Vagina (tissue), 2 donors: ENCODE results near the gene GRK5. TPM values are rescaled to one million over a fixed set of nuclear protein-coding genes. Genes with fewer than 3 reads are reported as not detected.

Experiments used
- DNase-seq, 2 donors: peaks; one replicate each; pipeline ENCODE4 v3.0.0-alpha.2; 2017; ENCODE audit errors: extremely low spot score in 2 of 2
- H3K27ac ChIP-seq: fragments of 200-600 bp; sonication (generic); one replicate; pipeline ENCODE4 v1.5.1; 2019
- H3K27me3 ChIP-seq: fragments of 200-600 bp; sonication (generic); one replicate; pipeline ENCODE4 v1.5.1; 2019
- H3K36me3 ChIP-seq, 2 donors: fragments of 200-600 bp; sonication (generic); one replicate each; pipeline ENCODE4 v1.5.1; 2017 to 2019
- H3K4me1 ChIP-seq: fragments of 200-600 bp; sonication (generic); one replicate; pipeline ENCODE4 v1.5.1; 2019
- H3K4me3 ChIP-seq, 2 donors: fragments of 200-600 bp; sonication (generic); 1 replicate in 1 of 2; 2 replicates in 1 of 2; pipeline ENCODE4 v1.5.1; 2016 to 2019
- H3K9me3 ChIP-seq: fragments of 200-600 bp; sonication (generic); one replicate; pipeline ENCODE4 v1.5.1; 2019
- CTCF ChIP-seq, 3 experiments: fragments of 450-650 bp in 2 of 3; fragments of 200-600 bp in 1 of 3; sonication (generic) in 1 of 3; IDR thresholded peaks; one replicate each; pipeline ENCODE4 v1.5.1; 2017 to 2019; ENCODE audit warnings: antibody characterized with exemption in 3 of 3, mild to moderate bottlenecking in 2 of 3, moderate library complexity in 2 of 3
- POLR2A ChIP-seq, 2 donors: fragments of 450-650 bp; IDR thresholded peaks; one replicate each; pipeline ENCODE4 v1.6.1; 2017; ENCODE audit warnings: antibody characterized with exemption in 2 of 2, mild to moderate bottlenecking in 2 of 2, moderate library complexity in 2 of 2
- POLR2AphosphoS5 ChIP-seq, 2 donors: sonication (generic); formaldehyde crosslinking; IDR thresholded peaks; one replicate each; pipeline ENCODE4 v1.9.0; 2017; ENCODE audit warnings: antibody characterized with exemption in 2 of 2, mild to moderate bottlenecking in 2 of 2, low read depth in 1 of 2; ENCODE audit not compliant: insufficient read depth in 1 of 2
- intact Hi-C: fragments of 100-400 bp; cut with DNase I; formaldehyde crosslinking; loops from one replicate; pipeline ENCODE4 v1.15.1; 2023
- total RNA-seq: library from RNA; depleted of rRNA; stranded (reverse); fragments of >200 nt; gene quantifications from one replicate; pipeline ENCODE4 v1.2.3, GENCODE V29; 2016

The GRK5 gene
- total RNA-seq, 1 donor from 2014 or later = 16.5 TPM

- Histone ChIP-seq H3K4me1 (peaks cover 19% of the 10 kb centered on the region), H3K4me3 (no peak overlapping the region), H3K27me3 (no peaks in the 10 kb centered on the region), H3K9me3 (no peaks in the 10 kb centered on the region), H3K36me3 (peaks cover 0 to 25% of the 10 kb centered on the region in 2 donors), H3K27ac (no peak overlapping the region)
- intact Hi-C loops = no loop called here
- no peak for DNase-seq
- TF ChIP-seq CTCF (IDR thresholded peaks at IDR 0.05) (no peak), POLR2A (IDR thresholded peaks at IDR 0.05) (no peak), POLR2AphosphoS5 (IDR thresholded peaks at IDR 0.05; ENCODE audit: insufficient read depth in 1 of 2, low read depth in 1 of 2) (no peak)
Observed at GRCh38 chr10:119423510-119424257, 216.3 kb downstream of the GRK5 start.

- intact Hi-C loops = no loop called here
- no peak overlapping the region for H3K4me3 ChIP-seq
- TF ChIP-seq POLR2A (IDR thresholded peaks at IDR 0.05) = no peak
- no peak for TF ChIP-seq CTCF (IDR thresholded peaks at IDR 0.05)
- TF ChIP-seq POLR2AphosphoS5 (IDR thresholded peaks at IDR 0.05; ENCODE audit: insufficient read depth in 1 of 2, low read depth in 1 of 2) = no peak
- no peaks in the 10 kb centered on the region for H3K9me3 ChIP-seq
- no peaks in the 10 kb centered on the region for H3K27me3 ChIP-seq
- peaks cover 0 to 25% of the 10 kb centered on the region in 2 donors for H3K36me3 ChIP-seq
- DNase-seq = no peak
- H3K27ac ChIP-seq = no peak overlapping the region
- H3K4me1 ChIP-seq = peaks cover 19% of the 10 kb centered on the region
Observed at GRCh38 chr10:119424258-119424975, 217.0 kb downstream of the GRK5 start.

GRCh38 chr10:119425102-119425880, 217.9 kb downstream of the GRK5 start:
- TF ChIP-seq POLR2A (IDR thresholded peaks at IDR 0.05) = no peak
- TF ChIP-seq POLR2AphosphoS5 (IDR thresholded peaks at IDR 0.05; ENCODE audit: insufficient read depth in 1 of 2, low read depth in 1 of 2) = no peak
- no peak for TF ChIP-seq CTCF (IDR thresholded peaks at IDR 0.05)

GRCh38 chr10:119425881-119426170, 218.5 kb downstream of the GRK5 start:
- peaks cover 0 to 25% of the 10 kb centered on the region in 2 donors for H3K36me3 ChIP-seq
- DNase-seq = no peak

More at GRCh38 chr10:119425102-119425880, 217.9 kb downstream of the GRK5 start:
- DNase-seq = no peak
- Histone ChIP-seq H3K4me3 (no peak overlapping the region), H3K9me3 (no peaks in the 10 kb centered on the region), H3K4me1 (peaks cover 19% of the 10 kb centered on the region), H3K27me3 (no peaks in the 10 kb centered on the region), H3K36me3 (peaks cover 0 to 25% of the 10 kb centered on the region in 2 donors), H3K27ac (no peak overlapping the region)
- intact Hi-C loops = no loop called here

More at GRCh38 chr10:119425881-119426170, 218.5 kb downstream of the GRK5 start:
- intact Hi-C loops = no loop called here
- peaks cover 16% of the 10 kb centered on the region for H3K4me1 ChIP-seq
- no peak overlapping the region for H3K4me3 ChIP-seq
- TF ChIP-seq POLR2AphosphoS5 (IDR thresholded peaks at IDR 0.05; ENCODE audit: insufficient read depth in 1 of 2, low read depth in 1 of 2) = no peak
- no peak for TF ChIP-seq CTCF (IDR thresholded peaks at IDR 0.05)
- no peak for TF ChIP-seq POLR2A (IDR thresholded peaks at IDR 0.05)
- no peak overlapping the region for H3K27ac ChIP-seq
- H3K9me3 ChIP-seq = no peaks in the 10 kb centered on the region
- H3K27me3 ChIP-seq = no peaks in the 10 kb centered on the region
